ENCODE results near the gene PRMT1.

DNA sequence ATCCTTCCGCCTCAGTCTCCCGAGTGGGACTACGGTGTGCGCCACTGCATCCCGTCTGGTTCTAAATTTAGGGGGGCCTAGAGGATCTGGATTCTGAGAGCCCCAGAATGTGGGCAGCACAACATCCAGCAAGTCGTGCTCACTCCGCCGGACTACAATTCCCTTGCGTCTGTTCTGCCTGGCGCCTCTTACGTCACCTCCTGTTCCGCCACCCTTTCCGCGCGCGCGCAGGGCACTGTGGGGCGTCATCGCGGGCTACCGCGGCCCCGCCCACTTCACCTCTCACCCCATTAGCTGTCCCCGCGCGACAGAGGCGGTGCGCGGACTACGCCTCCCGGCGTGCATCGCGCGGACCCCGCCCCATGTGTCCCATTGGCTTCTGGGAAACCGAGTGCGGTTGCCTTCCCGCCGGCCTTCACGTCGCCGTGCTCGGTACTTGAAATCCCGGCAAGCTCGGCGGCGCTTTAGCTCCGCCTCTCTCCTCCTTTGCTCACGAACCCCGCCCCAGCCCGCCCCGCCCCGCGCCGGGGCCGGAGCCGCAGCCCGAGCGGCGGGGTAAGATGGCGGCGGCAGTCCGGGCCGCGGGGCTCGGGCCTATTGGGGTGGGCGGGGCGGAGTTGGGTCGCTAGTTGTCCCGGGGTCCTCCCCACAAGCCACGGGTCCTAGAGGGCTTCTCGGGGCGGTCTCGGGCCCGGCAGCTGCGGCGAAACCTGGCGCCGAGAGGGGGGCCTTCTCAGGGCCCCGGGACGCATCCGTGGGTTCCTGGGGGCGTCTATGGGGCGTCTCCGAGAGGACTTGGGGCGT is 35.2 kb upstream of the PRMT1 start, which contains the start of gene SCAF1:
- TF ChIP-seq, protein P1, sequence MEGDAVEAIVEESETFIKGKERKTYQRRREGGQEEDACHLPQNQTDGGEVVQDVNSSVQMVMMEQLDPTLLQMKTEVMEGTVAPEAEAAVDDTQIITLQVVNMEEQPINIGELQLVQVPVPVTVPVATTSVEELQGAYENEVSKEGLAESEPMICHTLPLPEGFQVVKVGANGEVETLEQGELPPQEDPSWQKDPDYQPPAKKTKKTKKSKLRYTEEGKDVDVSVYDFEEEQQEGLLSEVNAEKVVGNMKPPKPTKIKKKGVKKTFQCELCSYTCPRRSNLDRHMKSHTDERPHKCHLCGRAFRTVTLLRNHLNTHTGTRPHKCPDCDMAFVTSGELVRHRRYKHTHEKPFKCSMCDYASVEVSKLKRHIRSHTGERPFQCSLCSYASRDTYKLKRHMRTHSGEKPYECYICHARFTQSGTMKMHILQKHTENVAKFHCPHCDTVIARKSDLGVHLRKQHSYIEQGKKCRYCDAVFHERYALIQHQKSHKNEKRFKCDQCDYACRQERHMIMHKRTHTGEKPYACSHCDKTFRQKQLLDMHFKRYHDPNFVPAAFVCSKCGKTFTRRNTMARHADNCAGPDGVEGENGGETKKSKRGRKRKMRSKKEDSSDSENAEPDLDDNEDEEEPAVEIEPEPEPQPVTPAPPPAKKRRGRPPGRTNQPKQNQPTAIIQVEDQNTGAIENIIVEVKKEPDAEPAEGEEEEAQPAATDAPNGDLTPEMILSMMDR (IDR thresholded peaks at IDR 0.05), result no peak
- no peak for TF ChIP-seq ZFX (IDR thresholded peaks at IDR 0.05; ENCODE audit: borderline replicate concordance)

Measured in 22Rv1 (cell line).